ENCODE results near the gene ABHD16B.

The ABHD16B gene

DNA sequence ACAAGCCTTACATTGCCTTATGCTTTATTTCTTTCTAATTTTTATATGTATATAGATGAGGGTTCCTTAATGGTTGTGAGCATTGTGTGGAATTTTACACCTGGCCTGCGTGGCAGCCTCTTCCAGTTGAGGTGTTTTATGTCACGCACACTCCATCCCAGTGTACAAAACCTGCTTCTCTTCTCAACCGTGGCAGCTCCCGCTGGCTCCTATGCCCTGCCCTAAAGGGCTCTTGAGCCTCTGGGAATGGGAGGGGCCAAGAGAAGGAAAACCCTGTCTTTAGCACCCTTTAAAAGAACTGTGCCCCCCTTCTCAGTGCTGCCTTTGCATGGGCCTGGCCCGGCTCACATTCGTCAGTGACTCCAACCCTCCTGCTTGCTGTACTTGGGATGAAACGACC lies 29.3 kb downstream of the ABHD16B start:
- no peak overlapping the region for H3K4me3 ChIP-seq (ENCODE audit: low read depth, low read length)
- DNase-seq (ENCODE audit: low read depth), result no peak
- no peak for TF ChIP-seq CTCF (IDR thresholded peaks at IDR 0.05; ENCODE audit: low read depth, low read length, missing control alignments)
- in situ Hi-C loops (cut with HindIII; ENCODE audit: low sequenced_read_pairs), result no loop called here

GRCh38 chr20:63891061-63892002 lies 30.0 kb downstream of the ABHD16B start:
- no peak overlapping the region for H3K4me3 ChIP-seq (ENCODE audit: low read depth, low read length)
- in situ Hi-C loops (cut with HindIII; ENCODE audit: low sequenced_read_pairs), result no loop called here
- no peak for TF ChIP-seq CTCF (IDR thresholded peaks at IDR 0.05; ENCODE audit: low read depth, low read length, missing control alignments)
- no peak for DNase-seq (ENCODE audit: low read depth)

- DNase-seq (ENCODE audit: low read depth), result no peak
- no peak overlapping the region for H3K4me3 ChIP-seq (ENCODE audit: low read depth, low read length)
- in situ Hi-C loops (cut with HindIII; ENCODE audit: low sequenced_read_pairs), result no loop called here
- TF ChIP-seq CTCF (IDR thresholded peaks at IDR 0.05; ENCODE audit: low read depth, low read length, missing control alignments), result no peak
These were observed 31.1 kb downstream of the ABHD16B start for GRCh38 chr20:63892402-63892801.

DNA sequence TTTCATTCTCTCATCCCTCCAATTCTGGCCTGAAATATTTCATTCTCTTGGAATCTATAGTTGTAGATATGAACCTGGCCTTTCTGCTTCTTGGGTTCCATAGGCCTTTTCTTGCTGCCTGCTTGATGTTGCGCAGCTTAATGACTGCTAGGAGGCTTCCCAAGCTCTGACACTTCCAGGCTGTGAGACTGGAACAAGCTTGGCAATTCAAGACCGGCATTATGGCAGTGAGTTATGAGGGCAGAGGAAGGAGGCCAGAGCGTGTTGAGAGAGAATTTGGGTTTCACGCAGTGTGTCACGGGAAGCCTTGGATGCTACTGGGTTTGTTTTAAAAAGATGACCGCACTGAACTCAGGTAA lies 32.7 kb downstream of the ABHD16B start:
- H3K4me3 ChIP-seq (ENCODE audit: low read depth, low read length), result peak overlapping the region; percentile 51
- DNase-seq (ENCODE audit: low read depth), result no peak
- in situ Hi-C loops (cut with HindIII; ENCODE audit: low sequenced_read_pairs), result no loop called here
- no peak for TF ChIP-seq CTCF (IDR thresholded peaks at IDR 0.05; ENCODE audit: low read depth, low read length, missing control alignments)

- TF ChIP-seq CTCF (IDR thresholded peaks at IDR 0.05; ENCODE audit: low read depth, low read length, missing control alignments), result no peak
- DNase-seq (ENCODE audit: low read depth), result peak; percentile 79
- in situ Hi-C loops (cut with HindIII; ENCODE audit: low sequenced_read_pairs), result no loop called here
- peak within 1 kb of the TSS; percentile 59 for H3K4me3 ChIP-seq (ENCODE audit: low read depth, low read length)
These were observed 33.3 kb downstream of the ABHD16B start, which contains the start of gene DNAJC5 for GRCh38 chr20:63894358-63895201. DNAJC5 (plus strand) TSS chr20:63895126; CDS start chr20:63928346, 33,220 bp downstream.

DNA sequence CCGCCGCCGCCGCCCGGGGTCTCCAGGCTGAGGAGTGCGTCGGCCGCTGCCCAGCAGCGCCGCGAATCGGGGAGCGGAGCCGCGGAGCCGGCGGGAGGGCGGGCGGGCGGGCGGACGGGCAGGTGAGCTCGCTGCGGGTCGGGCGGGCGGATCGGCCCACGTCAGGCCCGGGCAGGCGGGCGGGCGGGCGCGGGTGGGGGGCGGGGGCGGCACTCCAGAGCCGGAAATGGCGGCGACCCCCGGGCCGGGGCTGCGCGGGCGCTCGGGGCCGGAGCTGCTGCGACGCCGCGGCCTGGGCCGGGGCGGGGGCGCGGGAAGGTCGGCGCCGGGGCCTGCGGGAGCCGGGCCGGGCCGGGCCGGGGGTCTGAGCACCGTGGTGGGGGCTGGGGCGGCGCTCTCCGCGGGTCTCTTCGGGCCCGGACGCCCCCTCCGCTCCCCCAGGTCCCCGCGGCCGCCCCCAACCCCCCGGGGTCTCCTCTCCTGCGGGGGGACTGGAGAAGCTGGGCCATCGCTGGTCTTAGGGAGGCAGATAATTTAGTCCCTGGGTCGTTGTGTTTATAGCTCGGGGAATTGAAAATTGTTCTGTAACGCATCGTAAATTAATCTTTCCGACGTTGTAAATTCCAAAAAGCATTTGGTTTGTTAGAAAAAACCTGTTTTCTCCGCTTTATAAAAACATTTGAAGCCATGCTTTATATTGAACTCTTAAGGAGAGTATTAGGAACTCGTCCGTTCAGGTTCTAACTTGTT lies 34.1 kb downstream of the ABHD16B start:
- in situ Hi-C loops (cut with HindIII; ENCODE audit: low sequenced_read_pairs), result no loop called here
- H3K4me3 ChIP-seq (ENCODE audit: low read depth, low read length), result peak overlapping the region; percentile 59
- TF ChIP-seq CTCF (IDR thresholded peaks at IDR 0.05; ENCODE audit: low read depth, low read length, missing control alignments), result no peak
- no peak for DNase-seq (ENCODE audit: low read depth)

Data from astrocyte of the cerebellum (primary cell).